ENCODE measurements around the gene PRKCA. TPM values are rescaled to one million over a fixed set of nuclear protein-coding genes. Genes with fewer than 3 reads are reported as not detected.

Gene PRKCA
- total and polyA plus RNA-seq, 2 experiments from 2014 or later: 6.4 to 35.4 TPM

DNA sequence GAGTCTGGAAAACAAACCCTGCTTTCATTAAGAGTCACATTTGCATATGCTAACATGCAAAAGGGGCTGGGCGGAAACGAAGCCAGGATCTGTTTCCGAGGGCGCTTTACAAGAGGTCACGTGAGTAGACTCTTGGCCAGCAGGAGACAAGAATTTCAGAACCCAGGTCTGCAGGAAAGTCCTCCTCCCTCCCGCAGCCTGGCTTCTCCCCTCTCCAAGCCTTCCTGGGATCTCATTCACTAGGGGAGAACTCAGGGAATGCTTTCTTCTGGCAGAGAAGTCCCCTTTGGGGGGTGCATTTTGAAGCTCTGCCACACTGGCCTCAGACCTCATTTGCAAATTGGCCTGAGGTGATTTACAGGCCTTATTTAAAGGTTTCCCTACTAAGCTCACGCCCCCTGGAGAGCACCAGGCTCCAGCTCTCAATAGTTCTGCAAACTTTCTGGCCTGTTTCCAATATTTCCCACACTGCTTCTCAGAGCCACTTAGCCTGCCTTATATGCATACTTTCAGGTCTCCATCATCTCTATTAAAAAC, 475.3 kb downstream of the PRKCA start:
- H3K36me3 ChIP-seq (ENCODE audit: insufficient read depth): no peaks in the 10 kb centered on the region
- Mint-ChIP-seq H3K9me3 (no peaks in the 10 kb centered on the region; the same call in 2 of the 3 replicates), H3K4me1 (peaks cover 53% of the 10 kb centered on the region)

More for the DNA sequence above, 475.3 kb downstream of the PRKCA start:
- Mint-ChIP-seq H3K36me3 (ENCODE audit: low read depth) (no peaks in the 10 kb centered on the region; the same call in 1 of the 3 replicates), H3K27me3 (ENCODE audit: insufficient read depth, low read depth, poor library complexity) (peaks cover 3% of the 10 kb centered on the region), H3K4me3 (peak overlapping the region; percentile 48), H3K27ac (peak overlapping the region; percentile 95)
- H3K27ac ChIP-seq (ENCODE audit: low read depth): peak overlapping the region; percentile 78
- 0 out of 2 replicates have a peak, but pooled peaks cover 11% of the 10 kb centered on the region for H3F3A ChIP-seq (replicated peaks; ENCODE audit: low read depth)
- no peak; the same call in 1 of the 2 replicates for TF ChIP-seq ZNF331 (CRISPR knock-in tag; IDR thresholded peaks at IDR 0.05; ENCODE audit: low read depth)
- peak; percentile 91; the same call in 1 of the 2 replicates for TF ChIP-seq ZNF114 (CRISPR knock-in tag; IDR thresholded peaks at IDR 0.05)
- 0 out of 2 replicates have a peak, but pooled peaks have one; percentile 26 for TF ChIP-seq POLR2AphosphoS5 (IDR thresholded peaks at IDR 0.05; ENCODE audit: low read depth)
- TF ChIP-seq EZH2 (IDR thresholded peaks at IDR 0.05; ENCODE audit: low read depth, unreplicated experiment): no peak
- TF ChIP-seq ZNF462 (CRISPR knock-in tag; IDR thresholded peaks at IDR 0.05): peak; percentile 95
- no peaks in the 10 kb centered on the region for H3K79me2 ChIP-seq (replicated peaks; ENCODE audit: insufficient read depth)
- H3K27me3 ChIP-seq (ENCODE audit: insufficient read depth): no peaks in the 10 kb centered on the region
- ATAC-seq (peak; percentile 86), DNase-seq (ENCODE audit: low spot score) (peak; percentile 93)
- peaks cover 39% of the 10 kb centered on the region for H3K4me1 ChIP-seq (ENCODE audit: insufficient read depth)
- H4K20me1 ChIP-seq (replicated peaks; ENCODE audit: insufficient read depth): no peaks in the 10 kb centered on the region
- H3K9me2 ChIP-seq (ENCODE audit: insufficient read depth): peaks cover 4% of the 10 kb centered on the region; the same call in 1 of the 2 replicates
- peak overlapping the region; percentile 36; the same call in 1 of the 2 replicates for H3K4me2 ChIP-seq
- H3K4me3 ChIP-seq: no peak overlapping the region
- no peak overlapping the region for H2AFZ ChIP-seq
